Neuronal stem cell (in vitro differentiated cells): ENCODE data around the gene ZNF470.

Experiments
- DNase-seq: peaks from one replicate; pipeline ENCODE4 v3.0.0-alpha.2; 2013; ENCODE audit warnings: low spot score
- H2AFZ ChIP-seq: one replicate; pipeline ENCODE4 v1.6.1; 2013; ENCODE audit warnings: mild to moderate bottlenecking, low read length, inconsistent platforms
- H2AK5ac ChIP-seq: 2 replicates; pipeline ENCODE4 v1.6.1; 2013; ENCODE audit warnings: low read depth, mild to moderate bottlenecking, inconsistent platforms, low read length, moderate library complexity, mixed read lengths
- H2BK120ac ChIP-seq: 2 replicates; pipeline ENCODE4 v1.6.1; 2013; ENCODE audit warnings: low read depth, mild to moderate bottlenecking, inconsistent platforms, low read length, moderate library complexity, mixed read lengths
- H2BK12ac ChIP-seq: one replicate; pipeline ENCODE4 v1.6.1; 2013; ENCODE audit warnings: low read length, inconsistent platforms
- H2BK15ac ChIP-seq: 2 replicates; pipeline ENCODE4 v1.6.1; 2013; ENCODE audit warnings: mild to moderate bottlenecking, low read length, inconsistent platforms, mixed read lengths
- H2BK5ac ChIP-seq: one replicate; pipeline ENCODE4 v1.6.1; 2013; ENCODE audit warnings: inconsistent platforms, mild to moderate bottlenecking, low read length, moderate library complexity
- H3K14ac ChIP-seq: one replicate; pipeline ENCODE4 v1.6.1; 2013; ENCODE audit warnings: low read length, inconsistent platforms
- H3K18ac ChIP-seq: 2 replicates; pipeline ENCODE4 v1.6.1; 2013; ENCODE audit warnings: low read length, inconsistent platforms
- H3K23ac ChIP-seq: 2 replicates; pipeline ENCODE4 v1.6.1; 2013; ENCODE audit warnings: low read depth, mild to moderate bottlenecking, mixed read lengths, low read length, inconsistent platforms; ENCODE audit not compliant: poor library complexity
- H3K27ac ChIP-seq: replicated peaks from 3 replicates; pipeline ENCODE4 v1.5.1; 2013; ENCODE audit warnings: low read length, inconsistent platforms
- H3K27me3 ChIP-seq, 3 experiments: 2 replicates each; pipeline ENCODE4 v1.6.1; 2013; ENCODE audit warnings: low read length in 3 of 3, mild to moderate bottlenecking in 2 of 3, inconsistent platforms in 1 of 3, low read depth in 1 of 3, mixed read lengths in 1 of 3, moderate library complexity in 1 of 3; ENCODE audit not compliant: control insufficient read depth in 3 of 3, insufficient read depth in 3 of 3
- H3K36me3 ChIP-seq, 2 donors: replicated peaks in 1 of 2; 2 replicates each; pipeline ENCODE4 v1.6.1; 2013; ENCODE audit warnings: low read length in 2 of 2; ENCODE audit not compliant: control insufficient read depth in 2 of 2, insufficient read depth in 2 of 2
- H3K4ac ChIP-seq: 2 replicates; pipeline ENCODE4 v1.6.1; 2013; ENCODE audit warnings: inconsistent platforms, mild to moderate bottlenecking, low read length, moderate library complexity
- H3K4me1 ChIP-seq, 2 donors: 1 replicate in 1 of 2; 2 replicates in 1 of 2; pipeline ENCODE4 v1.6.1; 2013; ENCODE audit warnings: low read length in 2 of 2, low read depth in 1 of 2; ENCODE audit not compliant: control insufficient read depth in 2 of 2, insufficient read depth in 1 of 2
- H3K4me2 ChIP-seq: one replicate; pipeline ENCODE4 v1.6.1; 2013; ENCODE audit warnings: mild to moderate bottlenecking, low read length, inconsistent platforms; ENCODE audit not compliant: insufficient read depth, poor library complexity, severe bottlenecking
- H3K4me3 ChIP-seq, 2 donors: 2 replicates each; pipeline ENCODE4 v1.5.1; 2013; ENCODE audit warnings: low read length in 2 of 2, mild to moderate bottlenecking in 2 of 2, inconsistent platforms in 1 of 2, moderate library complexity in 1 of 2
- H3K79me1 ChIP-seq: one replicate; pipeline ENCODE4 v1.6.1; 2013; ENCODE audit warnings: low read depth, mild to moderate bottlenecking, inconsistent platforms, low read length, moderate library complexity
- H3K9ac ChIP-seq: one replicate; pipeline ENCODE4 v1.6.1; 2013; ENCODE audit warnings: mild to moderate bottlenecking, low read depth, low read length, inconsistent platforms; ENCODE audit not compliant: poor library complexity
- H3K9me3 ChIP-seq, 2 donors: replicated peaks in 1 of 2; 2 replicates each; pipeline versions ENCODE3 to v1.6.1; 2013; ENCODE audit warnings: low read length in 2 of 2, mild to moderate bottlenecking in 2 of 2, inconsistent platforms in 1 of 2, low read depth in 1 of 2, mixed read lengths in 1 of 2, moderate library complexity in 1 of 2; ENCODE audit not compliant: control insufficient read depth in 2 of 2, insufficient read depth in 1 of 2
- H4K8ac ChIP-seq: one replicate; pipeline ENCODE4 v1.6.1; 2013; ENCODE audit warnings: low read depth, mild to moderate bottlenecking, inconsistent platforms, low read length, moderate library complexity
- H4K91ac ChIP-seq: one replicate; pipeline ENCODE4 v1.6.1; 2013; ENCODE audit warnings: low read length, low read depth, mild to moderate bottlenecking, inconsistent platforms; ENCODE audit not compliant: poor library complexity
- WGBS, 2 donors: extraction: QIAGEN DNeasy Blood & Tissue Kit; methylation state at CpG; one replicate each; pipeline ENCODE4 v1.1.7; 2013; ENCODE audit warnings: missing lambda C conversion rate in 2 of 2, mixed read lengths in 1 of 2; ENCODE audit not compliant: insufficient read length in 2 of 2, insufficient replicate concordance in 1 of 2; ENCODE audit errors: extremely low coverage in 2 of 2; 5-methylcytosine and 5-hydroxymethylcytosine counted together

Gene ZNF470

DNA sequence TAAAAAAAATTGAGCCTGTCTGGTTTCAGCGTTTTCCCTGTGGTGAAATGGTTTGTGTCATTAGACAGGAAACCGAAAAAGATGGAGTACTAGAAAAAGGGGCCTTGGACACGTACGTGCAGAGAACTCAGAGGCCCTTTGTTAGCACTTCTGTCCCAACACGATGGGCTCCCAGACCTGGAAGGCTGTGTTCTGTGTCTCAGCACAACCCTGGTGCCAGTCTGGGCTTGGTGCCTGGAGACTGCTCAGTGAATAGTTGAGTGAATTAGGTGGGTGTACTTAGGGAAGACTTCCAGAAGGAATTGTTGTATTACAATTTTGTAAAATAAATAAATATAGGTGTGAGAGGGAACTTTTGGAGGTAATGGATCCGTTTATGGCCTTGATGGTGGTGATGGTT lies 36.6 kb downstream of the ZNF470 start:
- Histone ChIP-seq H4K91ac (no peak overlapping the region), H3K9ac (no peak overlapping the region), H3K79me1 (peaks cover 6% of the 10 kb centered on the region), H2BK12ac (no peak overlapping the region), H3K23ac (no peak overlapping the region), H3K9me3 (peaks cover 34 to 91% of the 10 kb centered on the region in 2 donors), H2BK5ac (no peak overlapping the region), H3K18ac (no peak overlapping the region), H2AK5ac (no peak overlapping the region), H3K27ac (no peak overlapping the region), H4K8ac (no peak overlapping the region), H3K14ac (no peak overlapping the region), H3K27me3 (no peaks in the 10 kb centered on the region), H3K36me3 (peaks cover 19 to 88% of the 10 kb centered on the region in 2 donors), H2BK120ac (no peak overlapping the region), H2BK15ac (no peak overlapping the region), H3K4me3 (no peak overlapping the region), H3K4me1 (no peaks in the 10 kb centered on the region), H2AFZ (no peak overlapping the region), H3K4ac (no peak overlapping the region), H3K4me2 (no peak overlapping the region)
- WGBS, 2 donors, result no CpG with 5 or more reads among the region's 6 CpGs
- no peak for DNase-seq

DNA sequence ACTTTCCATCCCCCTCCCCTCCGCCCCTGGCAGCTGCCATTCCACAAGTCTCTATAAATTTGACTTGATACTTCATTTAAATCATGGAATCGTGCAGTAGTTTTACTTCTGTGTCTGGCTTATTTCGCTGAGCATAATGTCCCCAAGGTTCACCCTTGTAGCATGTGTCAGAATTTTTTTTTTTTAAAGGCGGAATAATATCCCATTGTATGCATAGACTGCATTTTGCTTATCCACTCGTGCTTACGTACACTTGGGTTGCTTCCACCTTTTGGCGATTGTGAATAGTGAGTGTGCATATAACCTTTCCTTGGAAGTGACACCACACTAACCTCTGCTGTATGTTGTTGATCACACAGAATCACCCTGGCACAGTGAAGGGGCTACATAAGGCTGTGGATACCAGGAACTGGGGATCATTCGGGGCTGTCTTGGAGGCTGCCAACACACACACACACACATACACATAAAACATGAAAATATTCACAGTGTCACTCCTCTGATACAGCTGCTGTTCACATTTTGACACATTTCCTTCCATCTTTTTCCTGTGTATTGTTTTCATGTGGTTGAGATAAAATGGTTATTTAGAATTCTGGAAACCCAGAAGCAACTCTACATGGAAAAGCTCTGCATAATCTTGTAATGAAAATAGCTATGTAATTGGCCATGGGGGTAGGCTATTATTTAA lies 41.2 kb downstream of the ZNF470 start:
- peaks cover 10% of the 10 kb centered on the region for H3K79me1 ChIP-seq
- no peak overlapping the region for H2BK5ac ChIP-seq
- no peak overlapping the region for H3K4ac ChIP-seq
- DNase-seq, result no peak
- no CpG with 5 or more reads among the region's 8 CpGs for WGBS, 2 donors
- H3K4me3 ChIP-seq, result no peak overlapping the region
- peaks cover 32 to 100% of the 10 kb centered on the region in 2 donors for H3K9me3 ChIP-seq
- H3K9ac ChIP-seq, result no peak overlapping the region
- no peak overlapping the region for H2BK12ac ChIP-seq
- H3K27me3 ChIP-seq, result no peaks in the 10 kb centered on the region
- H2BK15ac ChIP-seq, result no peak overlapping the region
- H4K8ac ChIP-seq, result no peak overlapping the region
- H2AFZ ChIP-seq, result no peak overlapping the region
- H3K18ac ChIP-seq, result no peak overlapping the region
- H3K4me2 ChIP-seq, result no peak overlapping the region
- H4K91ac ChIP-seq, result no peak overlapping the region
- H3K4me1 ChIP-seq, result no peaks in the 10 kb centered on the region
- H3K14ac ChIP-seq, result no peak overlapping the region
- H3K36me3 ChIP-seq, result peaks cover 15 to 95% of the 10 kb centered on the region in 2 donors
- no peak overlapping the region for H2AK5ac ChIP-seq
- H3K23ac ChIP-seq, result no peak overlapping the region
- H3K27ac ChIP-seq, result no peak overlapping the region
- no peak overlapping the region for H2BK120ac ChIP-seq

DNA sequence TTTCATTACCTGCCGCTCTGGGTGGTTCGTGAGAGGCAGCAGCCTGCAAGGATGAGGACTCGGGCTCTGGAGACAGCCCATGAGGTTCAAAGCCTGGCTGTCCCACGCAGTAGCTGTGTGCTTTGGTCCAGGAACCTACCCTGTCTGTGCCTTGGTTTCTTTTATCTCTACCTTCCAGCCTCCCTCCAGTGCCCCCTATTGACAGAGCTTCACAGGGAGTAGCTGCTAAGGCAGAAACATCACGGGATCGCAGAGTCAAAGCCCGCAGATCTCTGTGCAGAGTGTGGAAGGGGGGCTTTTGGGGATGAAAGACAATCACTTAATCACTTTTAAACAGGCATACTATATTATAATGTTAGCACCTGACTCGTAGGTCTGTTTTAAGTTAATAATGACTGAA lies 44.0 kb downstream of the ZNF470 start:
- Histone ChIP-seq H2AFZ (no peak overlapping the region), H3K9ac (no peak overlapping the region), H2AK5ac (no peak overlapping the region), H4K8ac (no peak overlapping the region), H3K27ac (no peak overlapping the region), H2BK12ac (no peak overlapping the region), H3K4me3 (no peak overlapping the region), H3K36me3 (peaks cover 6 to 91% of the 10 kb centered on the region in 2 donors), H3K4me1 (no peaks in the 10 kb centered on the region), H3K79me1 (peaks cover 6% of the 10 kb centered on the region), H2BK5ac (no peak overlapping the region), H3K23ac (no peak overlapping the region), H3K4ac (no peak overlapping the region), H3K9me3 (peaks cover 18 to 100% of the 10 kb centered on the region in 2 donors), H3K14ac (no peak overlapping the region), H4K91ac (no peak overlapping the region), H3K18ac (no peak overlapping the region), H3K27me3 (no peaks in the 10 kb centered on the region), H3K4me2 (no peak overlapping the region), H2BK15ac (no peak overlapping the region), H2BK120ac (no peak overlapping the region)
- DNase-seq, result no peak
- no CpG with 5 or more reads among the region's 8 CpGs for WGBS, 2 donors

DNA sequence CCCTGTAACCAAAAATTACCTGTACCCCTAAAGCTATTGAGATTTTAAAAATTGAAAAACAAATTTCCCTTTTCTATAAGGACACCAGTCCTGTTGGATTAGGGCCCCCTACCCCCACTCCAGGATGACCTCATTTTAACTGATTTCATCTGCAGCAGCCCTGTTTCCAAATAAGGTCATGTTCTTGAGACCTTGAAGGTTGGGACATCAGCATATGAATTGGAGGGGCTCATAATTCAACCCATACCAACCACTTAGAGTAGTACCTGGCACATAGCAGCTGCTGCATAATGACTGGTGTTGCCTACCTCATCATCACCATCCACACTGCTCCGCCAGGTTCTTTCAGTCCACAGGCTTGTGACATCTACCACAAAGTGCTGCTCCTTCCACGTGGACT lies 45.5 kb downstream of the ZNF470 start:
- no peak overlapping the region for H3K4ac ChIP-seq
- no peak overlapping the region for H2AFZ ChIP-seq
- no peak overlapping the region for H2BK120ac ChIP-seq
- H3K14ac ChIP-seq, result no peak overlapping the region
- no peak overlapping the region for H3K4me2 ChIP-seq
- H4K91ac ChIP-seq, result no peak overlapping the region
- no peak overlapping the region for H4K8ac ChIP-seq
- no peak overlapping the region for H2BK12ac ChIP-seq
- no peak overlapping the region for H2AK5ac ChIP-seq
- H3K27ac ChIP-seq, result no peak overlapping the region
- H3K79me1 ChIP-seq, result peaks cover 8% of the 10 kb centered on the region
- no CpG with 5 or more reads among the region's 2 CpGs for WGBS, 2 donors
- no peaks in the 10 kb centered on the region for H3K4me1 ChIP-seq
- no peak overlapping the region for H3K23ac ChIP-seq
- H2BK15ac ChIP-seq, result no peak overlapping the region
- no peak overlapping the region for H3K18ac ChIP-seq
- no peak overlapping the region for H3K9ac ChIP-seq
- no peak for DNase-seq
- H3K27me3 ChIP-seq, result no peaks in the 10 kb centered on the region
- peaks cover 7 to 89% of the 10 kb centered on the region in 2 donors for H3K36me3 ChIP-seq
- H3K9me3 ChIP-seq, result peaks cover 14 to 100% of the 10 kb centered on the region in 2 donors
- no peak overlapping the region for H3K4me3 ChIP-seq
- no peak overlapping the region for H2BK5ac ChIP-seq
